Endothelial cell of umbilical vein (primary cell): Measurements from ENCODE around the gene DERL3. TPM values are rescaled to one million over a fixed set of nuclear protein-coding genes. Genes with fewer than 3 reads are reported as not detected.

Experiments used
- BruUV-seq: library from RNA; stranded (reverse); fragments of 400-500 nt; replicated peaks from 2 replicates; lab custom pipeline; 2021; lab: Mats Ljungman, UMichigan
- CTCF ChIA-PET: fragments of 300-600, 350-600 bp; sonication (Branson Sonifier 250); formaldehyde crosslinking; loops from one replicate; lab custom pipeline; 2021; ENCODE audit warnings: antibody characterized with exemption, inconsistent platforms; lab: Charles Lee
- POLR2A ChIA-PET: fragments of 300-600, 350-600 bp; sonication (Branson Sonifier 250); formaldehyde crosslinking; loops from one replicate; lab custom pipeline; 2021; ENCODE audit warnings: antibody characterized with exemption, inconsistent platforms; lab: Charles Lee
- DNase-seq: peaks from one replicate; pipeline ENCODE4 v3.0.0-alpha.2; 2011; ENCODE audit warnings: low read depth, low spot score
- FAIRE-seq: peaks from 2 replicates; lab custom pipeline; 2011; peaks lifted over from hg19 to GRCh38; lab: Jason Lieb, UNC
- H2AFZ ChIP-seq: 2 replicates; pipeline ENCODE4 v1.6.0; 2012; ENCODE audit warnings: low read depth, low read length, control low read depth, inconsistent platforms
- H3K27ac ChIP-seq: 2 replicates; pipeline ENCODE4 v1.5.1; 2011; ENCODE audit warnings: low read depth, mild to moderate bottlenecking, control low read depth, low read length, moderate library complexity; ENCODE audit not compliant: insufficient read depth
- H3K27me3 ChIP-seq, 2 experiments: 2 replicates each; pipeline versions ENCODE4 v1.6.0 to v1.6.1; 2011; ENCODE audit warnings: low read length in 2 of 2, mixed read lengths in 1 of 2; ENCODE audit not compliant: control insufficient read depth in 2 of 2, insufficient read depth in 2 of 2
- H3K36me3 ChIP-seq, 2 experiments: 2 replicates in 1 of 2; 3 replicates in 1 of 2; pipeline ENCODE4 v1.5.1; 2011; ENCODE audit warnings: low read length in 2 of 2, mild to moderate bottlenecking in 1 of 2, moderate library complexity in 1 of 2; ENCODE audit not compliant: control insufficient read depth in 2 of 2, insufficient read depth in 2 of 2; ENCODE audit errors: extremely low read depth in 1 of 2
- H3K4me1 ChIP-seq: 3 replicates; pipeline ENCODE4 v1.5.1; 2011; ENCODE audit warnings: mild to moderate bottlenecking, low read length; ENCODE audit not compliant: control insufficient read depth, insufficient read depth; ENCODE audit errors: extremely low read depth
- H3K4me2 ChIP-seq: 2 replicates; pipeline ENCODE4 v1.6.1; 2011; ENCODE audit warnings: low read length, control low read depth, mixed read lengths; ENCODE audit not compliant: insufficient read depth
- H3K4me3 ChIP-seq, 3 experiments: fragments of 200-600 bp in 1 of 3; sonication (generic), shearing (Covaris generic) in 1 of 3; replicated peaks in 1 of 3; 2 replicates each; pipeline ENCODE4 v1.5.1; 2011 to 2016; ENCODE audit warnings: control low read depth in 3 of 3, low read length in 3 of 3, mild to moderate bottlenecking in 2 of 3, inconsistent platforms in 1 of 3, low read depth in 1 of 3, moderate library complexity in 1 of 3; ENCODE audit not compliant: insufficient read depth in 1 of 3
- H3K79me2 ChIP-seq: 2 replicates; pipeline ENCODE4 v1.6.0; 2012; ENCODE audit warnings: low read length, inconsistent platforms; ENCODE audit not compliant: control insufficient read depth, insufficient read depth
- H3K9ac ChIP-seq: replicated peaks from 2 replicates; pipeline ENCODE3; 2011; ENCODE audit warnings: low read length, control low read depth; ENCODE audit not compliant: insufficient read depth; ENCODE audit errors: extremely low read depth
- H3K9me1 ChIP-seq: replicated peaks from 3 replicates; pipeline ENCODE4 v1.6.0; 2011; ENCODE audit warnings: mild to moderate bottlenecking, low read length; ENCODE audit not compliant: control insufficient read depth, insufficient read depth; ENCODE audit errors: extremely low read depth
- H3K9me3 ChIP-seq: replicated peaks from 2 replicates; pipeline ENCODE4 v1.5.1; 2012; ENCODE audit warnings: low read length, inconsistent platforms; ENCODE audit not compliant: control insufficient read depth, insufficient read depth
- H4K20me1 ChIP-seq: replicated peaks from 2 replicates; pipeline ENCODE3; 2011; ENCODE audit warnings: mild to moderate bottlenecking, low read length; ENCODE audit not compliant: control insufficient read depth, insufficient read depth; ENCODE audit errors: extremely low read depth
- CTCF ChIP-seq, 2 donors: IDR thresholded peaks; 1 replicate in 1 of 2; 2 replicates in 1 of 2; pipeline ENCODE4 v1.5.1; 2011; ENCODE audit warnings: low read length in 2 of 2, mild to moderate bottlenecking in 2 of 2, moderate library complexity in 2 of 2, control low read depth in 1 of 2, inconsistent platforms in 1 of 2, low read depth in 1 of 2; ENCODE audit not compliant: insufficient read depth in 1 of 2; ENCODE audit errors: extremely low read depth in 1 of 2
- EZH2 ChIP-seq: IDR thresholded peaks from 2 replicates; pipeline ENCODE4 v1.6.1; 2012; ENCODE audit warnings: borderline replicate concordance, low read depth, mild to moderate bottlenecking, moderate library complexity, low read length, inconsistent platforms; ENCODE audit not compliant: severe bottlenecking
- FOS ChIP-seq: IDR thresholded peaks from 2 replicates; pipeline ENCODE4 v1.6.1; 2011; ENCODE audit warnings: mild to moderate bottlenecking, low read length, moderate library complexity, borderline replicate concordance; ENCODE audit not compliant: insufficient read depth
- GATA2 ChIP-seq: IDR thresholded peaks from 2 replicates; pipeline ENCODE4 v1.7.0; 2011; ENCODE audit warnings: low read depth, mild to moderate bottlenecking, moderate library complexity, mixed read lengths, low read length; ENCODE audit not compliant: insufficient read length, insufficient read depth
- JUN ChIP-seq: IDR thresholded peaks from 2 replicates; pipeline ENCODE4 v1.6.1; 2011; ENCODE audit warnings: borderline replicate concordance, low read depth; ENCODE audit not compliant: insufficient read length, insufficient read depth
- MAX ChIP-seq: IDR thresholded peaks from 2 replicates; pipeline ENCODE4 v1.6.1; 2011; ENCODE audit not compliant: insufficient read depth, insufficient read length
- MYC ChIP-seq: IDR thresholded peaks from one replicate; pipeline ENCODE4 v1.6.1; 2011; ENCODE audit warnings: mild to moderate bottlenecking, low read depth, low read length
- POLR2A ChIP-seq: IDR thresholded peaks from 2 replicates; pipeline ENCODE4 v1.6.1; 2012; ENCODE audit warnings: low read depth, mild to moderate bottlenecking, control low read depth, low read length
- POLR2AphosphoS5 ChIP-seq: IDR thresholded peaks from 2 replicates; pipeline ENCODE4 v1.6.1; 2012; ENCODE audit warnings: low read depth, mild to moderate bottlenecking, control low read depth, low read length, moderate library complexity; ENCODE audit not compliant: insufficient read depth
- dilution Hi-C: fragments of 300-500 bp; cut with MboI; formaldehyde crosslinking; loops from one replicate; pipeline ENCODE4 v1.15.0; 2019; ENCODE audit warnings: low sequenced_read_pairs; ENCODE audit not compliant: extremely low pct_ligation_motif_present
- intact Hi-C: fragments of 100-400 bp; cut with micrococcal nuclease; formaldehyde crosslinking; loops from one replicate; pipeline ENCODE4 v1.10.0; 2022
- polyA plus RNA-seq, 4 experiments: library from polyadenylated mRNA; depleted of rRNA in 3 of 4; stranded (reverse) in 3 of 4; unstranded in 1 of 4; fragments of >200 nt; gene quantifications; 2 replicates each; pipeline versions ENCODE4 v1.2.1 to v1.2.3, GENCODE V29; 2011 to 2012; ENCODE audit warnings: missing spikeins in 1 of 4
- total RNA-seq: library from RNA; stranded (reverse); gene quantifications from 2 replicates; pipeline ENCODE4 v1.2.3, GENCODE V29; 2021

DERL3 gene
- total and polyA plus RNA-seq, 2 donors (not counting 3 experiments of a cell fraction or from before 2014, with no cell fraction given), result 3.4 to 3.8 TPM

DNA sequence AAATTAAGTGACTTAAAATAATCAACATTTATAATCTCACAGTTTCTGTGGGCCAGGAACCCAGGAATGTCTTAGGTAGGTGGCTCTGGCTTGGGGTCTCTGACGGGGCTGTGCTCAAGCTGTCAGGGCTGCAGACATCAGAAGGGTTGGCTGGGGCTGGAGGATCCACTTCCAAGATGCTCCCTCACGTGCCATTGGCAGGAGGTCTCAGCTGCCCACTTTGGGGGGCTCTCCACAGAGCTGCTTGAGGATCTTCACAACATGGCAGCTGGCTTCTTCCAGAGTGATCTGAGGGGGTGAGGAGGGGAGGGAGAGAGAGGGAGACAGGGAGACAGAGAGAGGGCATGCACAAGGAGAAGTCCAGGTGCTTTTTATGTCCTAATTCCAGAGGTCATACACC lies 37.0 kb upstream of the DERL3 start:
- Histone ChIP-seq H3K36me3 (no peaks in the 10 kb centered on the region), H3K4me2 (no peak overlapping the region), H3K4me1 (no peaks in the 10 kb centered on the region), H3K9ac (no peak overlapping the region), H4K20me1 (no peaks in the 10 kb centered on the region), H3K27ac (no peak overlapping the region), H3K4me3 (no peak overlapping the region), H3K9me1 (no peaks in the 10 kb centered on the region), H2AFZ (no peak overlapping the region), H3K79me2 (no peaks in the 10 kb centered on the region), H3K27me3 (no peaks in the 10 kb centered on the region), H3K9me3 (no peaks in the 10 kb centered on the region)
- intact Hi-C loops (no loop called here), dilution Hi-C loops (no loop called here)
- no peak for FAIRE-seq
- no peak for DNase-seq
- BruUV-seq, result no TSS peak
- CTCF ChIA-PET, result interaction anchor here (2.5 kb wide), 1 partner anchor 18 kb away, joined by 10 read pairs; the partner anchor contains the start of gene MIF
- TF ChIP-seq MYC, result no peak
- POLR2A ChIA-PET, result no interaction called here

DNA sequence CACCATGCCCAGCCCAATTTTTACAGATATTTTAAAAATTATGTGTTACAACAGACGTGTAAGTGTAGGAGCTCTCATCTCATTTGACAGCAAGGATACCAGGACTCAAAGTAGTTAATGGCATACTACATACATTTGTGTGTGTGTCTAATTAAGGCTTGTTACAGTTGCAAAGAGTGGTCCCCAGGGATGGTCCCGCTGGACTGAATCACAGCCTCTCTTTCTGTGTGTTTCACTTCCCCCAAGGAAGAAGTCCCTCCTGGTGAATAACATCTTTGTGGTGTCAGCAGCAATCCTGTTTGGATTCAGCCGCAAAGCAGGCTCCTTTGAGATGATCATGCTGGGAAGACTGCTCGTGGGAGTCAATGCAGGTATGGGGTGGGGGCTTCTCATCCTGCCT lies 36.1 kb upstream of the DERL3 start:
- no peaks in the 10 kb centered on the region for H3K36me3 ChIP-seq
- H4K20me1 ChIP-seq, result no peaks in the 10 kb centered on the region
- no peak overlapping the region for H3K27ac ChIP-seq
- CTCF ChIA-PET, result interaction anchor here (1.5 to 2.3 kb wide), 3 partner anchors 13 to 25 kb away, joined by 5 to 11 read pairs (median 6); partner anchors contain the start of gene MIF
- no peak overlapping the region for H3K4me2 ChIP-seq
- no peak overlapping the region for H3K4me3 ChIP-seq
- dilution Hi-C loops (no loop called here), intact Hi-C loops (no loop called here)
- no peak overlapping the region for H2AFZ ChIP-seq
- FAIRE-seq (no peak), DNase-seq (no peak)
- no peaks in the 10 kb centered on the region for H3K9me1 ChIP-seq
- H3K4me1 ChIP-seq, result no peaks in the 10 kb centered on the region
- H3K79me2 ChIP-seq, result no peaks in the 10 kb centered on the region
- POLR2A ChIA-PET, result no interaction called here
- BruUV-seq, result no TSS peak
- H3K9ac ChIP-seq, result no peak overlapping the region
- no peaks in the 10 kb centered on the region for H3K9me3 ChIP-seq
- TF ChIP-seq EZH2 (no peak), FOS (no peak), MYC (no peak), GATA2 (no peak), POLR2A (no peak), MAX (no peak), CTCF (IDR thresholded peaks at IDR 0.05; ENCODE audit: extremely low read depth in 1 of 2, insufficient read depth in 1 of 2, low read depth in 1 of 2, low read length in 2 of 2) (no peak), POLR2AphosphoS5 (no peak), JUN (no peak)
- no peaks in the 10 kb centered on the region for H3K27me3 ChIP-seq
